Fibroblast of lung (primary cell): ENCODE measurements around the gene CENPE. TPM values are rescaled to one million over a fixed set of nuclear protein-coding genes. Genes with fewer than 3 reads are reported as not detected.
"Not testable (repeated sequence)": the region's sequence is repeated elsewhere in the genome, so short reads cannot be mapped to it uniquely, and the experiment has no call there.

Source experiments
- DNase-seq, 2 donors: peaks; one replicate each; pipeline versions ENCODE4 v3.0.0 to v3.0.0-alpha.2; 2010; ENCODE audit warnings: low read depth in 2 of 2
- H2AFZ ChIP-seq: 2 replicates; pipeline ENCODE4 v1.5.1; 2012; ENCODE audit warnings: low read length, control low read depth, inconsistent platforms
- H3K27ac ChIP-seq: 2 replicates; pipeline ENCODE4 v1.5.1; 2011; ENCODE audit warnings: low read length, control low read depth; ENCODE audit not compliant: insufficient read depth
- H3K27me3 ChIP-seq: 2 replicates; pipeline ENCODE4 v1.5.1; 2011; ENCODE audit warnings: mild to moderate bottlenecking, low read length; ENCODE audit not compliant: control insufficient read depth, insufficient read depth
- H3K36me3 ChIP-seq: 2 replicates; pipeline ENCODE4 v1.5.1; 2011; ENCODE audit warnings: low read length; ENCODE audit not compliant: control insufficient read depth, insufficient read depth
- H3K4me1 ChIP-seq: 2 replicates; pipeline ENCODE4 v1.5.1; 2011; ENCODE audit warnings: low read length; ENCODE audit not compliant: control insufficient read depth, insufficient read depth; ENCODE audit errors: extremely low read depth
- H3K4me2 ChIP-seq: 2 replicates; pipeline ENCODE4 v1.5.1; 2011; ENCODE audit warnings: low read length, control low read depth; ENCODE audit not compliant: insufficient read depth; ENCODE audit errors: extremely low read depth
- H3K4me3 ChIP-seq, 4 experiments: fragments of 200-600 bp in 1 of 4; sonication (generic) in 1 of 4; replicated peaks in 1 of 4; 2 replicates each; pipeline ENCODE4 v1.5.1; 2011 to 2016; ENCODE audit warnings: low read length in 4 of 4, low read depth in 3 of 4, mild to moderate bottlenecking in 3 of 4, control low read depth in 2 of 4, inconsistent platforms in 1 of 4, mixed read lengths in 1 of 4; ENCODE audit not compliant: insufficient read depth in 1 of 4; ENCODE audit errors: control extremely low read depth in 1 of 4
- H3K79me2 ChIP-seq: 2 replicates; pipeline ENCODE4 v1.5.1; 2012; ENCODE audit warnings: mild to moderate bottlenecking, low read length, inconsistent platforms; ENCODE audit not compliant: control insufficient read depth, insufficient read depth
- H3K9ac ChIP-seq: 2 replicates; pipeline ENCODE4 v1.5.1; 2011; ENCODE audit warnings: mild to moderate bottlenecking, low read length, control low read depth; ENCODE audit not compliant: insufficient read depth
- H3K9me3 ChIP-seq: 2 replicates; pipeline ENCODE4 v1.5.1; 2012; ENCODE audit warnings: low read depth, low read length; ENCODE audit not compliant: control insufficient read depth, insufficient read depth
- H4K20me1 ChIP-seq: 2 replicates; pipeline ENCODE4 v1.5.1; 2011; ENCODE audit warnings: low read length; ENCODE audit not compliant: control insufficient read depth, insufficient read depth; ENCODE audit errors: extremely low read depth
- EZH2 ChIP-seq: IDR thresholded peaks from 2 replicates; pipeline ENCODE4 v1.5.1; 2012; ENCODE audit warnings: low read length, control low read depth, mild to moderate bottlenecking; ENCODE audit errors: missing control alignments
- polyA plus RNA-seq, 2 donors: library from polyadenylated mRNA; depleted of rRNA in 1 of 2; stranded (reverse) in 1 of 2; unstranded in 1 of 2; fragments of >200 nt; gene quantifications; 2 replicates each; pipeline ENCODE4 v1.2.1, GENCODE V29; 2011 to 2012; ENCODE audit warnings: missing spikeins in 1 of 2
- total RNA-seq: library from RNA; depleted of rRNA; stranded (reverse); fragments of >200 nt; gene quantifications from 2 replicates; pipeline ENCODE4 v1.2.1, GENCODE V29; 2014
- TF ChIP-seq, protein P1 (sequence below), 2 donors: IDR thresholded peaks in 1 of 2; conservative IDR thresholded peaks in 1 of 2; 1 replicate in 1 of 2; 2 replicates in 1 of 2; pipeline ENCODE4 v1.5.1; 2011 to 2012; ENCODE audit warnings: low read length in 2 of 2, control low read depth in 1 of 2, inconsistent platforms in 1 of 2, low read depth in 1 of 2, mild to moderate bottlenecking in 1 of 2

CENPE gene
- total and polyA plus RNA-seq, 2 donors (not counting 1 experiment from before 2014, with no cell fraction given): 4.1 to 8.6 TPM

- no peaks in the 10 kb centered on the region for H3K36me3 ChIP-seq
- peaks cover 22% of the 10 kb centered on the region for H3K79me2 ChIP-seq
- no peaks in the 10 kb centered on the region for H4K20me1 ChIP-seq
- H3K9me3 ChIP-seq: no peaks in the 10 kb centered on the region
- H3K4me3 ChIP-seq: no peak overlapping the region
- H2AFZ ChIP-seq: no peak overlapping the region
- no peak overlapping the region for H3K27ac ChIP-seq
- DNase-seq: no peak
- no peak overlapping the region for H3K9ac ChIP-seq
- no peaks in the 10 kb centered on the region for H3K27me3 ChIP-seq
- TF ChIP-seq, protein P1, sequence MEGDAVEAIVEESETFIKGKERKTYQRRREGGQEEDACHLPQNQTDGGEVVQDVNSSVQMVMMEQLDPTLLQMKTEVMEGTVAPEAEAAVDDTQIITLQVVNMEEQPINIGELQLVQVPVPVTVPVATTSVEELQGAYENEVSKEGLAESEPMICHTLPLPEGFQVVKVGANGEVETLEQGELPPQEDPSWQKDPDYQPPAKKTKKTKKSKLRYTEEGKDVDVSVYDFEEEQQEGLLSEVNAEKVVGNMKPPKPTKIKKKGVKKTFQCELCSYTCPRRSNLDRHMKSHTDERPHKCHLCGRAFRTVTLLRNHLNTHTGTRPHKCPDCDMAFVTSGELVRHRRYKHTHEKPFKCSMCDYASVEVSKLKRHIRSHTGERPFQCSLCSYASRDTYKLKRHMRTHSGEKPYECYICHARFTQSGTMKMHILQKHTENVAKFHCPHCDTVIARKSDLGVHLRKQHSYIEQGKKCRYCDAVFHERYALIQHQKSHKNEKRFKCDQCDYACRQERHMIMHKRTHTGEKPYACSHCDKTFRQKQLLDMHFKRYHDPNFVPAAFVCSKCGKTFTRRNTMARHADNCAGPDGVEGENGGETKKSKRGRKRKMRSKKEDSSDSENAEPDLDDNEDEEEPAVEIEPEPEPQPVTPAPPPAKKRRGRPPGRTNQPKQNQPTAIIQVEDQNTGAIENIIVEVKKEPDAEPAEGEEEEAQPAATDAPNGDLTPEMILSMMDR (conservative IDR thresholded peaks at IDR 0.05 in 1 of 2, IDR thresholded peaks at IDR 0.05 in 1 of 2; ENCODE audit: low read depth in 1 of 2, low read length in 2 of 2): no peak
- no peak for TF ChIP-seq EZH2
- no peaks in the 10 kb centered on the region for H3K4me1 ChIP-seq
- H3K4me2 ChIP-seq: no peak overlapping the region
Observed at GRCh38 chr4:103193457-103193856, 4.7 kb downstream of the CENPE start.

- Histone ChIP-seq H3K36me3 (peaks cover 4% of the 10 kb centered on the region), H3K9me3 (no peaks in the 10 kb centered on the region), H3K27ac (no peak overlapping the region), H4K20me1 (no peaks in the 10 kb centered on the region), H3K79me2 (peaks cover 4% of the 10 kb centered on the region), H3K27me3 (no peaks in the 10 kb centered on the region), H3K4me3 (no peak overlapping the region), H3K9ac (no peak overlapping the region), H3K4me1 (no peaks in the 10 kb centered on the region), H3K4me2 (no peak overlapping the region), H2AFZ (no peak overlapping the region)
- DNase-seq: peak in 1 of 2 donors; percentile 11
- no peak for TF ChIP-seq EZH2
- TF ChIP-seq, protein P1 (conservative IDR thresholded peaks at IDR 0.05 in 1 of 2, IDR thresholded peaks at IDR 0.05 in 1 of 2; ENCODE audit: low read depth in 1 of 2, low read length in 2 of 2): no peak
Observed at GRCh38 chr4:103171006-103171405, 27.1 kb downstream of the CENPE start.

- not testable (repeated sequence) for H3K36me3 ChIP-seq, H3K79me2 ChIP-seq, H3K4me3 ChIP-seq, H3K9ac ChIP-seq, H3K4me2 ChIP-seq, H2AFZ ChIP-seq, H4K20me1 ChIP-seq, DNase-seq, H3K9me3 ChIP-seq, H3K27ac ChIP-seq, H3K27me3 ChIP-seq, H3K4me1 ChIP-seq
Observed at GRCh38 chr4:103169750-103170149, 28.4 kb downstream of the CENPE start.
